T-helper 1 cell (primary cell): Measurements from ENCODE around the gene ACSM4.

ENCODE experiments used
- DNase-seq, 5 donors: peaks; one replicate each; pipeline ENCODE4 v3.0.0-alpha.2; 2012 to 2020

ACSM4 gene

DNA sequence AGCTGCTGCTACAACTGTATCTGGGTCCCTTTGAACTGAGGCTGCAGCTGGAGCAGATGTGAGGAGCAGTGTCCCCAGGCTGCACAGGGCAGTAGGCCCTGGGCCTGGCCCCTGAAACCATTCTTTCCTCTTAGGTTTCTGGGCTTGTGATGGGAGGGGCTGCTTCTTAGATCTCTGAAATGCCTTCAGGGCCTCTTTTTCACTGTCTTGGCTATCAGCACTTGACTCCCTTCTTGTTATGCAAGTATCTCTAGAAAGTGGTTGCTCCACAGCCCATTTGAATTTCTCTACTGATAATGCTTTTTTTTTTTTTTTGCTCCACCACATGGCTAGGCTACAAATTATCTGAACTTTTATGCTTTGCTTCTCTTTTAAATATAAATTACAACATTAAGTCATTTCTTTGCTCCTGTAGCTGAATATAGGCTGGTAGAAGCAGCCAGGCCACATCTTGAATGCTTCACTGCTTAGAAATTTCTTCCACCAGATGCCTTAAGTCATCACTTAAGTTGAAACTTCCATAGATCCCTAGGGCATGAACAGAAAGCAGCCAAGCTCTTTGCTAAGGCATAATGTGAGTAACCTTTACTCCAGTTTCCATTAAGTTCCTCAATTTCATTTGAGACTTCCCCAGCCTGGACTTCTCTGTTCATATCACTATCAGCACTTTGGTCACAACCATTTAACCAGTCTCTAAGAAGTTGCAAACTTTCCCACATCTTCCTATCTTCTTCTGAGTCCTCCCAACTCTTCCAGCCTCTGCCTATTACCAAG is 41.1 kb downstream of the ACSM4 start:
- DNase-seq = no peak

DNA sequence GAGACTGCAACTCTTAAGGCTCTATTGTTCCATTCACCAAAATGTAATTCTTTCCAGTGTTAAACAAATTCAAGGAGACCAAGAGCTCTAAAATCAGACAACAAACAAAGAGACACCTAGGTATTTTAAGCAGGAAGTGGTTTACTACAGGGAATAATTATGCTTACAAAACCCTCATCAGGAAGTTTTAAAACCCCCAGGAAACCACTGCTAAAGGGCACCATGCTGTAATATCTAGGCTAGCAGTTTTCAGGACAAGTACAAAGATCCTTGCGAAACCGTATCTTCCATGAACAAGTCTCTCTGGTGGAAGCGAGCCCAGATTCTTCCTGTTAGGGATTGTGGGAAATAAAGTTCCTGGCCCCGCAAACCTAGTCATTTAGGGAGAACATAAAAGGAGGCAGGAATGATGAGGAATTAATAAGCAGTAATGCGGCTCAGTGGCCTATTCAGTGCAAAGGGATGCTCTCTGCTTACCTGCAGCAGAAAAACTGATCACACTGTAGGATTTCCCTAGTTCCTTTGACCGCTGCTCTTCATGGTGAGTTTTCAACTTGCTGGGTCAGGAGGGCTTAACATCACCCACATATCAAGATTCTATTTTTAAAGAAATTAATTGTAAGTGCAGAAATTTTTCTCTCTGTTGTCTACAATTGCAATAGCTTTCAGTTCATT is 42.8 kb downstream of the ACSM4 start:
- DNase-seq = no peak

DNA sequence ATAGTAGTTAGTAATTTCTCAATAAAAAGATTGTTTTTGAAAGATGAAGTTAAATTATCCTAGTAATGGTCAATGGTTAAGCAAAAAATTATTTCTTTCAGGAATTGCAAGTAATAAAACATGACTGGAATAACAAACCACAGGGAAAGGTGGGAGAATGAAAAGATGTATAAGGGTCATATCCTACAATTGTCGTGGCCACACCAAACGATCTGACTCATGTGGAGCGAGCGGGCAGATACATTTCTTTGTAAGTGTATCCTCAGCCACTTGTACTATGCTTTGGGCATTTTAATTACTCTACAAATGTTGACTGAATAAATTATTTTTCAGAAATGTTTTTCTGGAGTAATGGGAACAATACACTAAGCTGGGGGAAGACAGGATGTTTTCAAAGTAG is 45.5 kb downstream of the ACSM4 start:
- DNase-seq = no peak

DNA sequence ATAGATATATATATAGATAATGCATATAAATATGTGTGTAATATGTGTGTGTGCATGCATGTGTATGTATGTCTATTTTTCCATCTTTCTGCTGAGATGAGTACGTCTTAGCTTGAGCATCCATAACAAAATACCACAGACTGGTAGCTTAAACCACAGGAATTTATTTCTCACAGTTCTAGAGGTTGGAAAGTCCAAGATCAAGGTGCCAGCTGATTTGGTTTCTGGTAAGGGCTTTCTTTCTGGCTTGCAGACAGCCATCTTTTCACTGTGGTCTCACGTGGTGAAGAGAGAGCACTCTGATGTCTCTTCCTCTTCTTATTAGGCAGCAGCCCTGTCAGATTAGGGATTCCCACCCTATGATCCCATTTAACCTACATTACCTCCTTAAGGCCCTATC is 47.3 kb downstream of the ACSM4 start:
- DNase-seq = no peak

DNA sequence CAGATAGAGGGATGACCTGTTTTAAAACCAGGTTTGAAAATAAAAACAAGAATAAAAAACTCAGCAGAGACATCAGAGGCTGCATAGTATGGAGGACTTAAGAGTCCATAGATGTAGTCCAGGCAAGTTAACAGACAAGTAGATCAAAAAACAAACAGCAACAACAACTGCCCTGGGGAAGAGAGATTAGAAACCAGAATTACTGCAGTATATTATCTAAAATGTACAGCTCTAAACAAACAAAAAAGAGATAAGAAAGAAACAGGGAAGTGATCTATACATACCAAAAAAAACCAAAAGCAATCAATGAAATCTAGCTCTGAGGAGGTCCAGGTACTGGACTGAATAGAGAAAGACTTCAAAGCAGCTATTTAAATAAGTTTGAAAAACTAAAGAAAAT is 48.8 kb downstream of the ACSM4 start:
- no peak for DNase-seq

DNA sequence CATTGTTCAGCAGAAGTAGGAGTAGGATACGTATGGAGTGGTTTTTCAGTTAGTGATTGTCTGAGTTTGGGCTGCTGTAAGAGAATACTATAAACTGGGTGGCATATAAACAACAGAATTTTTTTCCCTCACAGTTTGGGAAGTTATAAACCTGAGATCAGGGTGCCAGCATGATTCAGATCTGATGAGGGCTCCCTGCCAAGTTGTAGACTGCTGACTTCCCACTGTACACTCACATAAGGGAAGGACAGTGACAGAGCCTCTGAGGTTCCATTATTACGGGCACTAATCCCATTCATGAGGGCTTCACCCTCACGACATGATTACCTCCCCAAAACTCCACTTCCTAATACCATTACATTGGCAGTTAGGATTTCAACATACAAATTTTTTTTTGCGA is 50.7 kb downstream of the ACSM4 start:
- DNase-seq = no peak

DNA sequence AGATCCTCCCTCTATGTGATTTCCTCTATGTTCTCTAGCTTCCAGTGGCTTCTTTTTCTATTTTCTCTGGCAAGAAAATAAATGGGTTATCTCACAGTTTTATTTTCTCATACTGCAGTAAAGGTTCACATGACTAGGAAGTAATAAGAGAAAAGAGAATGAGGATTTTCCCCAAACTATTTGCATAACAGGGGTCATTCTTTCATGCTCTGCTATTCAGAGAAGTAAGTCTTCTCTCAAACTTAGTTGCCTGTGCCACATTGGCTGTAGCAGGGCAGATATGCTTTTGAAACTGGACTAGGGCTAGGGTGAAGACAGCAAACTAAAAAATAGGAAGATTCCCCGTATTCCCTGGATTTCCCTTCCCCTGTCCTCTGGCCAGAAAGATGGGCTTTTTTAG is 57.4 kb downstream of the ACSM4 start:
- DNase-seq = no peak

GRCh38 chr12:7362734-7363133 is 58.9 kb downstream of the ACSM4 start:
- DNase-seq = no peak

DNA sequence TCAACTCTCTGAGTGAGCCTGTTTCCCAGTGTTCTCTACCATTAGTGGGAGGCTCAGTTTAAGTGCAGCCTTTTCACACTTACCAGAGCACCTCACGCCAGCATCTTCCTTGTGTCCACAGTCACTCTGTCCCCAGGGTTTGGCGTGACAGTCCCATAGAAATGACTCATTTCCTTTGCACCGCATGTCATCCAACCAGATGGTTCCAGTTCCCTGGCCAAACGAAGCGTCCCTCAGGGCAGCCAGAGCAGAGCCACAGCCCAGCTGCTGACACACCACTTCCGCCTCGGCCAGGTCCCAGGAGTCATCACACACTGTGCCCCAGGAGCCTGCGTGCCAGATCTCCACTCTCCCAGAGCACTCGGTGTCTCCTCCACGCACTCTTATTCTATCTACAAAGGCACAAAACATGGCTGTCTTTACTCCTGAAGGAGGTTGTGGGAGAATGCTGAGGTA is 65.4 kb downstream of the ACSM4 start:
- no peak for DNase-seq

GRCh38 chr12:7373226-7373625 is 69.4 kb downstream of the ACSM4 start:
- no peak for DNase-seq

DNA sequence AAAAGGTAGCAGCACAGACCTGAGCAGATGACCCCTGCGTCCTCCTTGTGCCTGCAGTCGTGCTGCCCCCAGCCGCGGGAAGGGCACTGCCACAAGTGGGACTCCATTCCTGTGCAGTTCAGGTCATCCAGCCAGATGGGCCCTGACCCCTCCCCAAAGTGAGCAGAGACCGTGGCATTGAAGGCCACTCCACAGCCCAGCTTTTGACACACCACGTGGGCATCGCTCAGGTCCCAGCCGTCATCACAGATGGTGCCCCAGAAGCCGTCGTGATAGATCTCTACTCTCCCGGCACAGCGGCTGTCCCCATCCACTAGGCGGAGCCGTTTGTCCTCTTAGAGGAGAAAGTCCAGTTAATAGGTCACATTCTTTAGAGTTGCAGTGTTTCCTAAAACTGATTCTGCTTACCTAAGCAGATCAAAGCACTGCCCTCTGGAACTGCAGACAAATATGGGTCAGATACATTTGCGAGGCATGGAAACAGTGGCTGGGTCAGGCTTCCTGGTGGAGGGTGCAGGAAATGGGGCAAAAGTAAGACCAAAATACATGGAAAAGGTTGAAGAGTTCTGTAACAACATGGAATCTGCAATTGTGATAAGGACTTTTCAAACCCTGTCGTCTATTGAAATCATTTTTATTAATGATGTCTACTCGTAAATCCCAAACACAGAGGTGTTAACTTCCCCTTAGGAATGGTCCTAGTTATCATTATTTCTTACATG is 70.7 kb downstream of the ACSM4 start:
- DNase-seq = peak in 1 of 5 donors; percentile 8

- no peak for DNase-seq
These were observed 71.3 kb downstream of the ACSM4 start for GRCh38 chr12:7375145-7375543.

- DNase-seq = no peak
These were observed 72.3 kb downstream of the ACSM4 start for GRCh38 chr12:7376196-7376595.
